HG03103 (cell line): ENCODE data around the gene NDUFAF7.
A peak's percentile ranks its signal among the peaks of the same experiment; 100 is the strongest.
"Not testable (repeated sequence)": the region's sequence is repeated elsewhere in the genome, so short reads cannot be mapped to it uniquely, and the experiment has no call there.

Source experiments
- ATAC-seq: cut with Tn5 transposase; IDR thresholded peaks from one replicate; pipeline ENCODE4 v1.9.1; 2021; ENCODE audit warnings: low read depth; ENCODE audit not compliant: unreplicated experiment

The NDUFAF7 gene

GRCh38 chr2:37211212-37211611, 20.2 kb upstream of the NDUFAF7 start:
- no peak for ATAC-seq

- no peak for ATAC-seq
Observed at GRCh38 chr2:37211939-37212338, 19.5 kb upstream of the NDUFAF7 start.

GRCh38 chr2:37215250-37215649, 16.2 kb upstream of the NDUFAF7 start:
- no peak for ATAC-seq

GRCh38 chr2:37219046-37219445, 12.4 kb upstream of the NDUFAF7 start:
- no peak for ATAC-seq

GRCh38 chr2:37223131-37223530, 8.3 kb upstream of the NDUFAF7 start:
- ATAC-seq, result no peak

- ATAC-seq, result no peak
Observed at GRCh38 chr2:37224063-37224462, 7.4 kb upstream of the NDUFAF7 start.

GRCh38 chr2:37225129-37225528, 6.3 kb upstream of the NDUFAF7 start:
- not testable (repeated sequence) for ATAC-seq

GRCh38 chr2:37226863-37227262, 4.6 kb upstream of the NDUFAF7 start:
- no peak for ATAC-seq

- no peak for ATAC-seq
Observed at GRCh38 chr2:37228788-37229187, 2.7 kb upstream of the NDUFAF7 start.

- no peak for ATAC-seq
Observed at GRCh38 chr2:37230581-37230980, 877 bp upstream of the NDUFAF7 start.

- ATAC-seq, result no peak
Observed at GRCh38 chr2:37232131-37232933, 874 bp downstream of the NDUFAF7 start.

- ATAC-seq, result no peak
Observed at GRCh38 chr2:37243435-37243834, 12.0 kb downstream of the NDUFAF7 start.

- ATAC-seq, result peak; percentile 90
Observed at GRCh38 chr2:37244017-37244416, 12.6 kb downstream of the NDUFAF7 start.

GRCh38 chr2:37244755-37245154, 13.3 kb downstream of the NDUFAF7 start:
- no peak for ATAC-seq

- no peak for ATAC-seq
Observed at GRCh38 chr2:37246205-37246604, 14.7 kb downstream of the NDUFAF7 start.

- no peak for ATAC-seq
Observed at GRCh38 chr2:37250869-37251740, 19.6 kb downstream of the NDUFAF7 start.

- ATAC-seq, result no peak
Observed at GRCh38 chr2:37262522-37262921, 31.1 kb downstream of the NDUFAF7 start.

GRCh38 chr2:37263839-37264238, 32.4 kb downstream of the NDUFAF7 start:
- ATAC-seq, result no peak

GRCh38 chr2:37267685-37268084, 36.2 kb downstream of the NDUFAF7 start:
- ATAC-seq, result no peak

GRCh38 chr2:37268111-37268510, 36.7 kb downstream of the NDUFAF7 start:
- no peak for ATAC-seq

GRCh38 chr2:37271376-37272067, 40.1 kb downstream of the NDUFAF7 start:
- no peak for ATAC-seq
